GM12878 (cell line): Measurements from ENCODE around the gene ST6GALNAC3. TPM values are rescaled to one million over a fixed set of nuclear protein-coding genes. Genes with fewer than 3 reads are reported as not detected.

Experiments used
- ATAC-seq: fragments of 200-7000 bp; cut with Tn5 transposase; 3 replicates; pipeline ENCODE4 v1.9.1; 2020; ENCODE audit warnings: mild to moderate bottlenecking, moderate library complexity
- BruUV-seq: library from RNA; stranded (reverse); fragments of 400-500 nt; replicated peaks from 2 replicates; lab custom pipeline; 2021; lab: Mats Ljungman, UMichigan
- CTCF ChIA-PET: fragments of 300-600 bp; sonication (Branson Sonifier 250); formaldehyde crosslinking; extraction: SDS; loops from one replicate; lab custom pipeline; 2021; ENCODE audit warnings: inconsistent platforms; lab: Yijun Ruan, JAX
- POLR2A ChIA-PET: fragments of 350-600 bp; formaldehyde crosslinking; extraction: SDS; loops from one replicate; lab custom pipeline; 2021; ENCODE audit warnings: inconsistent platforms; lab: Charles Lee
- RAD21 ChIA-PET: fragments of 300-600 bp; sonication (Branson Sonifier 250); formaldehyde crosslinking; loops from one replicate; lab custom pipeline; 2023; ENCODE audit warnings: antibody characterized with exemption; ENCODE audit not compliant: unreplicated experiment; lab: Charles Lee
- SMC1A ChIA-PET: fragments of 300-600 bp; sonication (Branson Sonifier 250); formaldehyde crosslinking; loops from one replicate; lab custom pipeline; 2023; ENCODE audit not compliant: unreplicated experiment, uncharacterized antibody; lab: Charles Lee
- DNase-seq: peaks from one replicate; pipeline ENCODE4 v3.0.0-alpha.2; 2011; ENCODE audit warnings: low read depth, low spot score
- FAIRE-seq: peaks from 3 replicates; lab custom pipeline; 2011; peaks lifted over from hg19 to GRCh38; lab: Jason Lieb, UNC
- H2AFZ ChIP-seq: 2 replicates; pipeline ENCODE4 v1.6.0; 2011; ENCODE audit warnings: low read depth, low read length, control low read depth; ENCODE audit not compliant: control insufficient read depth
- H3K27ac ChIP-seq: 2 replicates; pipeline ENCODE4 v1.5.1; 2011; ENCODE audit warnings: control low read depth; ENCODE audit not compliant: control insufficient read depth, insufficient read depth
- H3K27me3 ChIP-seq, 2 experiments: replicated peaks in 1 of 2; 2 replicates each; pipeline versions ENCODE4 v1.6.0 to v1.6.1; 2011; ENCODE audit warnings: low read length in 1 of 2; ENCODE audit not compliant: control insufficient read depth in 2 of 2, insufficient read depth in 2 of 2
- H3K36me3 ChIP-seq, 2 experiments: 2 replicates each; pipeline ENCODE4 v1.5.1; 2011; ENCODE audit warnings: low read length in 1 of 2; ENCODE audit not compliant: control insufficient read depth in 2 of 2, insufficient read depth in 2 of 2
- H3K4me1 ChIP-seq: 2 replicates; pipeline ENCODE4 v1.6.1; 2011; ENCODE audit warnings: mild to moderate bottlenecking, low read length, moderate library complexity, mixed read lengths; ENCODE audit not compliant: control insufficient read depth, insufficient read depth
- H3K4me2 ChIP-seq: 2 replicates; pipeline ENCODE4 v1.6.0; 2011; ENCODE audit warnings: control low read depth; ENCODE audit not compliant: control insufficient read depth, insufficient read depth
- H3K4me3 ChIP-seq: fragments of 200-600 bp; sonication (generic); 2 replicates; pipeline ENCODE4 v1.5.1; 2016
- H3K79me2 ChIP-seq: 2 replicates; pipeline ENCODE4 v1.6.0; 2011; ENCODE audit warnings: low read length; ENCODE audit not compliant: control insufficient read depth, insufficient read depth
- H3K9ac ChIP-seq: 2 replicates; pipeline ENCODE4 v1.8.0; 2011; ENCODE audit warnings: low read length, control low read depth, mixed read lengths; ENCODE audit not compliant: control insufficient read depth, insufficient read depth
- H3K9me3 ChIP-seq: replicated peaks from 3 replicates; pipeline ENCODE4 v1.5.1; 2011; ENCODE audit warnings: mild to moderate bottlenecking, low read length; ENCODE audit not compliant: control insufficient read depth, insufficient read depth
- H4K20me1 ChIP-seq: 2 replicates; pipeline ENCODE4 v1.6.0; 2011; ENCODE audit not compliant: control insufficient read depth, insufficient read depth
- GABPA ChIP-seq: IDR thresholded peaks from 2 replicates; pipeline ENCODE4 v1.6.1; 2014; ENCODE audit warnings: antibody characterized with exemption, low read depth, mild to moderate bottlenecking, inconsistent platforms
- SMAD1 ChIP-seq: fragments of 450-650 bp; IDR thresholded peaks from 2 replicates; pipeline ENCODE4 v1.6.1; 2018; ENCODE audit warnings: mild to moderate bottlenecking, low read depth; ENCODE audit not compliant: partially characterized antibody
- SMAD5 ChIP-seq: IDR thresholded peaks from 2 replicates; pipeline ENCODE4 v1.6.1; 2016; ENCODE audit warnings: antibody characterized with exemption, low read depth
- SMC3 ChIP-seq: IDR thresholded peaks from 2 replicates; pipeline ENCODE4 v1.6.1; 2011; ENCODE audit warnings: low read length, improper control_type of control experiment, borderline replicate concordance
- SP1 ChIP-seq: IDR thresholded peaks from one replicate; pipeline ENCODE4 v1.6.1; 2011; ENCODE audit warnings: low read depth, low read length
- TCF7 ChIP-seq: IDR thresholded peaks from 2 replicates; pipeline ENCODE4 v1.6.1; 2014; ENCODE audit warnings: antibody characterized with exemption, borderline replicate concordance
- ZNF622 ChIP-seq: fragments of 450-650 bp; IDR thresholded peaks from 2 replicates; pipeline ENCODE4 v1.6.1; 2017; ENCODE audit warnings: mild to moderate bottlenecking, inconsistent platforms
- WGBS: methylation state at CpG from one replicate; pipeline ENCODE4 v1.1.6; 2016; ENCODE audit warnings: low lambda C conversion rate; ENCODE audit not compliant: insufficient replicate concordance, insufficient coverage; ENCODE audit errors: missing lambda C conversion rate; 5-methylcytosine and 5-hydroxymethylcytosine counted together
- in situ Hi-C: fragments of 300-500 bp; cut with MboI; formaldehyde crosslinking; loops from 9 replicates; pipeline ENCODE4 v1.14.3; 2018; ENCODE audit warnings: mixed read lengths
- intact Hi-C: fragments of 100-400 bp; cut with micrococcal nuclease; formaldehyde crosslinking; loops from one replicate; pipeline ENCODE4 v1.14.2; 2022; ENCODE audit not compliant: unreplicated experiment
- polyA plus RNA-seq, 11 experiments: library from polyadenylated mRNA; depleted of rRNA in 4 of 11; unstranded in 6 of 11; stranded (reverse) in 5 of 11; fragments of >200 nt; fragmentation: Nextera tagmentation in 4 of 11; fragmentation: Illumina TruSeq in 1 of 11; extraction: Ambion mirVana in 4 of 11; extraction: Trizol in 1 of 11; gene quantifications; 1 replicate in 1 of 11; 2 replicates in 10 of 11; pipeline versions ENCODE4 v1.2.1 to v1.2.3, GENCODE V29; 2011 to 2016; ENCODE audit warnings: inconsistent platforms in 2 of 11, missing spikeins in 2 of 11, low read depth in 1 of 11
- total RNA-seq, 4 experiments: library from RNA; depleted of rRNA in 3 of 4; stranded (reverse); fragments of >200 nt in 3 of 4; fragmentation: Illumina TruSeq in 1 of 4; extraction: Trizol in 1 of 4; gene quantifications; 2 replicates each; pipeline versions ENCODE4 v1.2.1 to v1.2.3, GENCODE V29; 2013 to 2021
- TF ChIP-seq, protein P1 (sequence below): IDR thresholded peaks from 2 replicates; pipeline ENCODE4 v1.6.1; 2012; ENCODE audit warnings: low read length, inconsistent platforms
- TF ChIP-seq, protein P2 (sequence below): fragments of 450-650 bp; formaldehyde crosslinking; IDR thresholded peaks from 2 replicates; pipeline ENCODE4 v1.4.0; 2022; ENCODE audit warnings: mild to moderate bottlenecking, moderate library complexity
- TF ChIP-seq, protein P3 (sequence below): fragments of 450-650 bp; IDR thresholded peaks from 2 replicates; pipeline ENCODE4 v1.6.1; 2016; ENCODE audit warnings: mild to moderate bottlenecking
- TF ChIP-seq, protein P4 (sequence below): fragments of 450-650 bp; IDR thresholded peaks from 2 replicates; pipeline ENCODE4 v1.6.1; 2018; ENCODE audit warnings: mild to moderate bottlenecking, low read depth, moderate library complexity; ENCODE audit not compliant: partially characterized antibody

Gene ST6GALNAC3
- total and polyA plus RNA-seq, 10 of the 15 experiments (the other 5 are each of a cell fraction or from before 2014, with no cell fraction given), result 0.04 to 0.68 (median 0.18) TPM; not detected in 3

DNA sequence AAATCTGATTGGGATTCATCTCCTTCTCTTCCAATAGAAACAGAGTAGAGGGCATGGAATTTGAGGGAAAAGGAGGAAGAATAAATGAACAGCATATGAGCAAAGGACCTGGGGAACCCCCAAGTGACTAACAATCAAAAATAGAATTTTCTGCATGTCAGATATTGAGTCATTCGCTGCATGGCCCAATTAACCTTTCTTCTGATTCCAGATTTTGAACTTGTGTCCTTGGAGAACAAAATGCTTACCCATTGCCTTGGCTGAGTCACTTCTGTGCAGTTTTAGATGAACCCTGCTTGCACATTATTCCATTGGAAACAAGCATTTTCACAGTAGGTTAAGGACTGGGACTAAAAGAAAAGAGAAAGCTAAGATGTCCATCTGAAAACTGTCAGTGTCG lies 390.5 kb downstream of the ST6GALNAC3 start (continued):
- TF ChIP-seq GABPA, result no peak

DNA sequence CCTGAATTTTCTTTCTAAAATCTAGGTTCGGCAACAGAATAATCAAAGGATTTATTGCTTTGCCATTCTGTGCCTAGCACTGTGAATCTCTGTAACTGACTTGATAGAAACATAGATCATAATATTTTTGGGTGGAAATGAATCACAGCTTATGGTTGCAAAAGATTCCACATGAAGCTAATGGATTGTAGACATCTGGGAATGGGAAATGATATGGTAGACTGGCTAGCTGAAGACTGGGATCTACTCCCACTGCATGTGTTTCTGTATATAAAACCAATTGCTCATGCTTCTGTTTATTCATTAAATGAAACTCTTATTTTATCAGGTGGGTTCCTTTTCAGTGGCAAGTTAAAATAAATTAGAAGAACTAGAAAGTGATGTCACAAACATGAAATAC lies 395.6 kb downstream of the ST6GALNAC3 start:
- ChIA-PET POLR2A (no interaction called here), RAD21 (no interaction called here), SMC1A (no interaction called here), CTCF (no interaction called here)
- DNase-seq (no peak), FAIRE-seq (no peak), ATAC-seq (no peak)
- H3K4me2 ChIP-seq, result no peak overlapping the region
- H3K9me3 ChIP-seq, result no peaks in the 10 kb centered on the region
- no peaks in the 10 kb centered on the region for H3K79me2 ChIP-seq
- no peak overlapping the region for H3K4me3 ChIP-seq
- in situ Hi-C loops, result no loop called here
- intact Hi-C loops, result no loop called here
- 43% methylated on average over 1 of the region's 1 CpG for WGBS
- H3K4me1 ChIP-seq, result no peaks in the 10 kb centered on the region
- no peaks in the 10 kb centered on the region for H4K20me1 ChIP-seq
- no peaks in the 10 kb centered on the region for H3K36me3 ChIP-seq
- H2AFZ ChIP-seq, result no peak overlapping the region
- no TSS peak for BruUV-seq
- H3K27ac ChIP-seq, result no peak overlapping the region
- H3K27me3 ChIP-seq, result no peaks in the 10 kb centered on the region
- H3K9ac ChIP-seq, result no peak overlapping the region
- TF ChIP-seq SMC3 (no peak), GABPA (no peak), ZNF622 (no peak), SP1 (no peak), TCF7 (no peak), SMAD1 (no peak), SMAD5 (no peak)
- TF ChIP-seq, protein P1, sequence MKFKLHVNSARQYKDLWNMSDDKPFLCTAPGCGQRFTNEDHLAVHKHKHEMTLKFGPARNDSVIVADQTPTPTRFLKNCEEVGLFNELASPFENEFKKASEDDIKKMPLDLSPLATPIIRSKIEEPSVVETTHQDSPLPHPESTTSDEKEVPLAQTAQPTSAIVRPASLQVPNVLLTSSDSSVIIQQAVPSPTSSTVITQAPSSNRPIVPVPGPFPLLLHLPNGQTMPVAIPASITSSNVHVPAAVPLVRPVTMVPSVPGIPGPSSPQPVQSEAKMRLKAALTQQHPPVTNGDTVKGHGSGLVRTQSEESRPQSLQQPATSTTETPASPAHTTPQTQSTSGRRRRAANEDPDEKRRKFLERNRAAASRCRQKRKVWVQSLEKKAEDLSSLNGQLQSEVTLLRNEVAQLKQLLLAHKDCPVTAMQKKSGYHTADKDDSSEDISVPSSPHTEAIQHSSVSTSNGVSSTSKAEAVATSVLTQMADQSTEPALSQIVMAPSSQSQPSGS, result no peak
- TF ChIP-seq, protein P2, sequence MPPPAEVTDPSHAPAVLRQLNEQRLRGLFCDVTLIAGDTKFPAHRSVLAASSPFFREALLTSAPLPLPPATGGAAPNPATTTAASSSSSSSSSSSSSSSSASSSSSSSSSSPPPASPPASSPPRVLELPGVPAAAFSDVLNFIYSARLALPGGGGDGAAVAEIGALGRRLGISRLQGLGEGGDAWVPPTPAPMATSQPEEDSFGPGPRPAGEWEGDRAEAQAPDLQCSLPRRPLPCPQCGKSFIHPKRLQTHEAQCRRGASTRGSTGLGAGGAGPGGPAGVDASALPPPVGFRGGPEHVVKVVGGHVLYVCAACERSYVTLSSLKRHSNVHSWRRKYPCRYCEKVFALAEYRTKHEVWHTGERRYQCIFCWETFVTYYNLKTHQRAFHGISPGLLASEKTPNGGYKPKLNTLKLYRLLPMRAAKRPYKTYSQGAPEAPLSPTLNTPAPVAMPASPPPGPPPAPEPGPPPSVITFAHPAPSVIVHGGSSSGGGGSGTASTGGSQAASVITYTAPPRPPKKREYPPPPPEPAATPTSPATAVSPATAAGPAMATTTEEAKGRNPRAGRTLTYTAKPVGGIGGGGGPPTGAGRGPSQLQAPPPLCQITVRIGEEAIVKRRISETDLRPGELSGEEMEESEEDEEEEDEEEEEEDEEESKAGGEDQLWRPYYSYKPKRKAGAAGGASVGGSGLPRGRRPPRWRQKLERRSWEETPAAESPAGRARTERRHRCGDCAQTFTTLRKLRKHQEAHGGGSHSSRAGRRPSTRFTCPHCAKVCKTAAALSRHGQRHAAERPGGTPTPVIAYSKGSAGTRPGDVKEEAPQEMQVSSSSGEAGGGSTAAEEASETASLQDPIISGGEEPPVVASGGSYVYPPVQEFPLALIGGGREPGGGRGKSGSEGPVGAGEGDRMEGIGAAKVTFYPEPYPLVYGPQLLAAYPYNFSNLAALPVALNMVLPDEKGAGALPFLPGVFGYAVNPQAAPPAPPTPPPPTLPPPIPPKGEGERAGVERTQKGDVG (CRISPR knock-in tag), result no peak
- TF ChIP-seq, protein P3, sequence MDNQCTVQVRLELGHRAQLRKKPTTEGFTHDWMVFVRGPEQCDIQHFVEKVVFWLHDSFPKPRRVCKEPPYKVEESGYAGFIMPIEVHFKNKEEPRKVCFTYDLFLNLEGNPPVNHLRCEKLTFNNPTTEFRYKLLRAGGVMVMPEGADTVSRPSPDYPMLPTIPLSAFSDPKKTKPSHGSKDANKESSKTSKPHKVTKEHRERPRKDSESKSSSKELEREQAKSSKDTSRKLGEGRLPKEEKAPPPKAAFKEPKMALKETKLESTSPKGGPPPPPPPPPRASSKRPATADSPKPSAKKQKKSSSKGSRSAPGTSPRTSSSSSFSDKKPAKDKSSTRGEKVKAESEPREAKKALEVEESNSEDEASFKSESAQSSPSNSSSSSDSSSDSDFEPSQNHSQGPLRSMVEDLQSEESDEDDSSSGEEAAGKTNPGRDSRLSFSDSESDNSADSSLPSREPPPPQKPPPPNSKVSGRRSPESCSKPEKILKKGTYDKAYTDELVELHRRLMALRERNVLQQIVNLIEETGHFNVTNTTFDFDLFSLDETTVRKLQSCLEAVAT, result no peak
- TF ChIP-seq, protein P4, sequence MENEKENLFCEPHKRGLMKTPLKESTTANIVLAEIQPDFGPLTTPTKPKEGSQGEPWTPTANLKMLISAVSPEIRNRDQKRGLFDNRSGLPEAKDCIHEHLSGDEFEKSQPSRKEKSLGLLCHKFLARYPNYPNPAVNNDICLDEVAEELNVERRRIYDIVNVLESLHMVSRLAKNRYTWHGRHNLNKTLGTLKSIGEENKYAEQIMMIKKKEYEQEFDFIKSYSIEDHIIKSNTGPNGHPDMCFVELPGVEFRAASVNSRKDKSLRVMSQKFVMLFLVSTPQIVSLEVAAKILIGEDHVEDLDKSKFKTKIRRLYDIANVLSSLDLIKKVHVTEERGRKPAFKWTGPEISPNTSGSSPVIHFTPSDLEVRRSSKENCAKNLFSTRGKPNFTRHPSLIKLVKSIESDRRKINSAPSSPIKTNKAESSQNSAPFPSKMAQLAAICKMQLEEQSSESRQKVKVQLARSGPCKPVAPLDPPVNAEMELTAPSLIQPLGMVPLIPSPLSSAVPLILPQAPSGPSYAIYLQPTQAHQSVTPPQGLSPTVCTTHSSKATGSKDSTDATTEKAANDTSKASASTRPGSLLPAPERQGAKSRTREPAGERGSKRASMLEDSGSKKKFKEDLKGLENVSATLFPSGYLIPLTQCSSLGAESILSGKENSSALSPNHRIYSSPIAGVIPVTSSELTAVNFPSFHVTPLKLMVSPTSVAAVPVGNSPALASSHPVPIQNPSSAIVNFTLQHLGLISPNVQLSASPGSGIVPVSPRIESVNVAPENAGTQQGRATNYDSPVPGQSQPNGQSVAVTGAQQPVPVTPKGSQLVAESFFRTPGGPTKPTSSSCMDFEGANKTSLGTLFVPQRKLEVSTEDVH, result no peak
